Thymus (tissue), 11 donors: ENCODE measurements around the gene OPTN. TPM values are rescaled to one million over a fixed set of nuclear protein-coding genes. Genes with fewer than 3 reads are reported as not detected.
A peak's percentile ranks its signal among the peaks of the same experiment; 100 is the strongest.
"Not testable (repeated sequence)": the region's sequence is repeated elsewhere in the genome, so short reads cannot be mapped to it uniquely, and the experiment has no call there.

ENCODE experiments used
- DNase-seq, 9 donors: peaks; one replicate each; pipeline ENCODE4 v3.0.0-alpha.2; 2013; ENCODE audit warnings: low spot score in 9 of 9, low read depth in 6 of 9, missing footprints in 1 of 9
- H3K27ac ChIP-seq, 2 donors: one replicate each; pipeline ENCODE4 v1.5.1; 2013; ENCODE audit warnings: control low read depth in 1 of 2, low read depth in 1 of 2, low read length in 1 of 2, mild to moderate bottlenecking in 1 of 2, moderate library complexity in 1 of 2
- H3K27me3 ChIP-seq, 2 donors: one replicate each; pipeline ENCODE4 v1.5.1; 2013; ENCODE audit warnings: low read length in 1 of 2; ENCODE audit not compliant: control insufficient read depth in 2 of 2, insufficient read depth in 1 of 2
- H3K36me3 ChIP-seq, 2 donors: one replicate each; pipeline ENCODE4 v1.5.1; 2013; ENCODE audit warnings: low read length in 1 of 2, mild to moderate bottlenecking in 1 of 2, moderate library complexity in 1 of 2; ENCODE audit not compliant: control insufficient read depth in 2 of 2, insufficient read depth in 2 of 2
- H3K4me1 ChIP-seq, 2 donors: one replicate each; pipeline ENCODE4 v1.5.1; 2013; ENCODE audit warnings: low read length in 2 of 2; ENCODE audit not compliant: control insufficient read depth in 2 of 2, insufficient read depth in 2 of 2
- H3K4me3 ChIP-seq, 2 donors: one replicate each; pipeline ENCODE4 v1.5.1; 2013; ENCODE audit warnings: low read length in 2 of 2, control low read depth in 1 of 2, mild to moderate bottlenecking in 1 of 2
- H3K9me3 ChIP-seq, 2 donors: one replicate each; pipeline ENCODE4 v1.5.1; 2013; ENCODE audit warnings: low read length in 1 of 2, mild to moderate bottlenecking in 1 of 2; ENCODE audit not compliant: control insufficient read depth in 2 of 2, insufficient read depth in 1 of 2
- WGBS: extraction: QIAGEN DNeasy Blood & Tissue Kit; methylation state at CpG from one replicate; pipeline ENCODE4 v1.1.7; 2013; 5-methylcytosine and 5-hydroxymethylcytosine counted together
- polyA plus RNA-seq: library from polyadenylated mRNA; stranded (reverse); fragments of 200-250 nt; gene quantifications from one replicate; pipeline ENCODE4 v1.2.3, GENCODE V29; 2013
- total RNA-seq: library from RNA; stranded (reverse); fragments of 120-200 nt; gene quantifications from one replicate; pipeline ENCODE4 v1.2.4, GENCODE V29; 2013
- donor health status: healthy.

Gene OPTN
- total and polyA plus RNA-seq, 2 donors = 23.6 to 50.8 TPM

- no peak overlapping the region for H3K27ac ChIP-seq
- no peaks in the 10 kb centered on the region for H3K9me3 ChIP-seq
- H3K36me3 ChIP-seq = peaks cover 0 to 18% of the 10 kb centered on the region in 2 donors
- no peak overlapping the region for H3K4me3 ChIP-seq
- DNase-seq = no peak
- no peaks in the 10 kb centered on the region for H3K27me3 ChIP-seq
- WGBS = 97% methylated on average over 7 of the region's 7 CpGs
- no peaks in the 10 kb centered on the region for H3K4me1 ChIP-seq
Measured at GRCh38 chr10:13139150-13139549, 39.2 kb downstream of the OPTN start.

GRCh38 chr10:13139676-13140075, 39.7 kb downstream of the OPTN start:
- 97% methylated on average over 2 of the region's 2 CpGs for WGBS
- peaks cover 0 to 16% of the 10 kb centered on the region in 2 donors for H3K36me3 ChIP-seq
- no peaks in the 10 kb centered on the region for H3K27me3 ChIP-seq
- DNase-seq = no peak
- no peaks in the 10 kb centered on the region for H3K4me1 ChIP-seq
- H3K9me3 ChIP-seq = no peaks in the 10 kb centered on the region
- H3K27ac ChIP-seq = no peak overlapping the region
- no peak overlapping the region for H3K4me3 ChIP-seq

DNA sequence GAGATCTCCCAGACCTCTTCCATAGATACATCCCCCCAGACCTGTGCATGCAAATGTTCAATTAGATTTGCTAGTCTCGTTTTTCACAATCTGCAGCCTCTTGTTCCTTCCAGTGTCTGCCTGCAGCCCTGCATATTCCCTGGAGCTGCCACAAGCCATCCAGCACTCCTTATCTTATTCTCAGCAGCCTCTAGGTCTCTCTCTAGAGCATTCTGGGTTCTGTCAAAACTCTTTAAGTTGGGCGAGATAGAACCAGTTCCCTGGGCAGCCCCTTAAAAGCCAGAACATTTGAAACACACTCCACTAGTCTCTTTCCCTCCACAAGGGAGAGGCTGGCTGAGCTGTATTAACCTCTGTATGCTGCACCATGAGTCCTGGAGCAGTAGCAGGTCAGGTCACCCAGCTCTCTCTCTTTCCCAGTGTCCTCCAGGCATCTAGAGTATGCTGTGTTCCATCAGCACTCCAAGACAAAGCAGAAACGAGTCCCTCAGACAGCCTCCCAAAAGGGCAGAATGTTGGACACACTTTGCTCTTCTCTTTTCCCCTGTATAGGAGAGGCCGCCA, 40.7 kb downstream of the OPTN start:
- Histone ChIP-seq H3K36me3 (peaks cover 0 to 8% of the 10 kb centered on the region in 2 donors), H3K9me3 (no peaks in the 10 kb centered on the region), H3K27me3 (no peaks in the 10 kb centered on the region), H3K4me1 (no peaks in the 10 kb centered on the region), H3K4me3 (no peak overlapping the region), H3K27ac (no peak overlapping the region)
- WGBS = 96% methylated on average over 4 of the region's 4 CpGs
- DNase-seq = no peak

DNA sequence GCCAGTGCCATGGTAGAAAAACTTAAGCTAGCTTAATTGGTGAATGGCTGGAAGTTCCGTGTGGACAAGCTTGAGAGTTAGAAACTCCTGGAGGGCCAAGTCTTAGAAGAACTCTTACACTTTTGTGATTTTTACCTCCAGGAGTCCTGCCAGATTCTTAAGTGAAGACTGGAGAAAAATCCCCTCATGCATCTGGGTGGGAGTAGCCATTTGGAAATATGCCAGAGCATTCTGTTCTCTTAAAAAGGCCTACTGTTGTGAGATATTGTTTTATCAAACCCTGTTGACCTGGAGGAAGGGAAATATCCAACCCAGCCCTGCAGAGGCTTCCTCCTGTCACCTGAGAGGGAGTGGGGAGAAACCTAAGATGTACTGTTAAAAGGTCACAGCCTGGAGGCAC, 43.8 kb downstream of the OPTN start:
- H3K36me3 ChIP-seq = no peaks in the 10 kb centered on the region
- DNase-seq = peak in 1 of 9 donors; percentile 13
- H3K9me3 ChIP-seq = no peaks in the 10 kb centered on the region
- H3K4me1 ChIP-seq = no peaks in the 10 kb centered on the region
- no peaks in the 10 kb centered on the region for H3K27me3 ChIP-seq
- 94% methylated on average over 1 of the region's 1 CpG for WGBS
- H3K27ac ChIP-seq = no peak overlapping the region
- no peak overlapping the region for H3K4me3 ChIP-seq

DNA sequence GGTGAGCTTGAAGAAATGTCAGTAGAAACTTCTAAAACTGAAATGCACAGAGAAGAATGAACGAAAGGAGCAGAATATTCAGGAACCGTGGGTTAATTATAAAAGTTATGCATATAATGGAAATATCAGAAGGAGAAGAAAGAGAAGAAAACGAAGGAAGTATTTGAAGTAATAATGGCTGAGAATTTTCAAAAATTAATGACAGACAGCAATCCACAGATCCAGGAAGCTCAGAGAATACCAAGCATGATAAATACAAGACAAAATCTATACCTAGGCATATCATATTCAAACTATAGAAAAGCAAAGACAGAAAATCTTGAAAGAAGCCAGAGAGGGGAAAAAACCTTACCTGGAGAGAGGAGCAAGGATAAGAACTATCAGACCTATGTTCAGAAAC, 44.9 kb downstream of the OPTN start:
- H3K4me3 ChIP-seq = no peak overlapping the region
- H3K27ac ChIP-seq = no peak overlapping the region
- no peaks in the 10 kb centered on the region for H3K4me1 ChIP-seq
- no peaks in the 10 kb centered on the region for H3K36me3 ChIP-seq
- no peaks in the 10 kb centered on the region for H3K9me3 ChIP-seq
- DNase-seq = no peak
- H3K27me3 ChIP-seq = no peaks in the 10 kb centered on the region
- WGBS = 86% methylated on average over 3 of the region's 3 CpGs

DNA sequence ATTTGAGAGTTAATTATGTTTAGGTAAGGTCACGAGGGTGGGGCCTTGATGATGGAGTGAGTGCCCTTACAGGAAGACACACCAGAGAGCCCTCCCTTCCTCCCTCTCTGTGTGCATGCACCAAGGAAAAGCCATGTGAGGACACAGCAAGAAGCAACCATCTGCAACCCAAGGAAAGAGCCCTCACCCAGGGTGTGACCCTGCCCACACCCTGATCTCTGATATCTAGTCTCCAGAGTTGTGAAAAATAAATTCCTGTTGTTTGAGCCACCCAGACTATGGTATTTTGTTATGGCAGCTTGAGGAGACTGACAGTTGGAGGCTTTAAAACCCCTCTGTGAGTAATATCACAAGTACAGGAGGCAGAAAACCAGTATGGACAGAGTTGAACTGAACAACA, 46.4 kb downstream of the OPTN start:
- WGBS = 98% methylated on average over 1 of the region's 1 CpG
- Histone ChIP-seq H3K36me3 (no peaks in the 10 kb centered on the region), H3K4me1 (no peaks in the 10 kb centered on the region), H3K4me3 (no peak overlapping the region), H3K27ac (no peak overlapping the region), H3K9me3 (no peaks in the 10 kb centered on the region), H3K27me3 (no peaks in the 10 kb centered on the region)
- no peak for DNase-seq

- Histone ChIP-seq H3K27ac (no peak overlapping the region), H3K4me3 (no peak overlapping the region), H3K27me3 (no peaks in the 10 kb centered on the region), H3K9me3 (no peaks in the 10 kb centered on the region), H3K36me3 (no peaks in the 10 kb centered on the region), H3K4me1 (no peaks in the 10 kb centered on the region)
- no peak for DNase-seq
Measured at GRCh38 chr10:13147161-13147560, 47.2 kb downstream of the OPTN start.

DNA sequence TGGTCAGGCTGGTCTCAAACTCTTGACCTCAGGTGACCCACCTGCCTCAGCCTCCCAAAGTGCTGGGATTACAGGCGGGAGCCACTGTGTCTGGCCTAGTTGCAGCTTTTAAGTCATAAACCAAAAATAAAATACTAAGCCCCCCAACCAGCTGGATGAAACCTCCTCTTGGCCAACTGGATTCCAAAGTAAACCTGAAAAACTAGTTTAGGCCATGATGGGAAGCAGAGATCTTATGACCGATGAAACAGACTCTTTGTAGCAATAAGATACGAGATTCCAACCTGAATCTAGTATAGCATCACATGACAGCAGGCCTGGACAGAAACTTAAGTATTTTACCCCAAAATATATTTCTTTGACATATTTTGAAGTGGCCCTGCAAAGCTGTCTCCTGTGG, 52.3 kb downstream of the OPTN start:
- WGBS = 93% methylated on average over 3 of the region's 3 CpGs
- Histone ChIP-seq H3K4me1 (no peaks in the 10 kb centered on the region), H3K36me3 (no peaks in the 10 kb centered on the region), H3K4me3 (no peak overlapping the region), H3K27me3 (no peaks in the 10 kb centered on the region), H3K27ac (no peak overlapping the region), H3K9me3 (no peaks in the 10 kb centered on the region)
- no peak for DNase-seq

DNA sequence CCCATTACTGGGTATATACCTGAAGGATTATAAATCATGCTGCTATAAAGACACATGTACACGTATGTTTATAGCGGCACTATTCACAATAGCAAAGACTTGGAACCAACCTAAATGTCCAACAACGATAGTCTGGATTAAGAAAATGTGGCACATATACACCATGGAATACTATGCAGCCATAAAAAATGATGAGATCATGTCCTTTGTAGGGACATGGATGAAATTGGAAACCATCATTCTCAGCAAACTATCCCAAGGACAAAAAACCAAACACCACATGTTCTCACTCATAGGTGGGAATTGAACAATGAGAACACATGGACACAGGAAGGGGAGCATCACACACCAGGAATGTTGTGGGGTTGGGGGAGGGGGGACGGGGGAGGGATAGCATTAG, 55.9 kb downstream of the OPTN start:
- 98% methylated on average over 4 of the region's 4 CpGs for WGBS
- not testable (repeated sequence) for DNase-seq

GRCh38 chr10:13158401-13158800, 58.4 kb downstream of the OPTN start:
- Histone ChIP-seq H3K27me3 (peaks cover 0 to 3% of the 10 kb centered on the region in 2 donors), H3K4me3 (peak overlapping the region; percentile 16 to 26), H3K4me1 (peaks cover 4 to 16% of the 10 kb centered on the region in 2 donors), H3K27ac (no peak overlapping the region), H3K36me3 (no peaks in the 10 kb centered on the region), H3K9me3 (no peaks in the 10 kb centered on the region)
- DNase-seq = peak in 1 of 9 donors; percentile 30
- 65% methylated on average over 32 of the region's 32 CpGs for WGBS

More for the DNA sequence above, 55.9 kb downstream of the OPTN start:
- H3K36me3 ChIP-seq, H3K27ac ChIP-seq, H3K4me3 ChIP-seq, H3K4me1 ChIP-seq, H3K27me3 ChIP-seq, H3K9me3 ChIP-seq: not testable (repeated sequence)
